Measurements from ENCODE around the gene DKKL1.
A peak's percentile ranks its signal among the peaks of the same experiment; 100 is the strongest.

DKKL1 gene

DNA sequence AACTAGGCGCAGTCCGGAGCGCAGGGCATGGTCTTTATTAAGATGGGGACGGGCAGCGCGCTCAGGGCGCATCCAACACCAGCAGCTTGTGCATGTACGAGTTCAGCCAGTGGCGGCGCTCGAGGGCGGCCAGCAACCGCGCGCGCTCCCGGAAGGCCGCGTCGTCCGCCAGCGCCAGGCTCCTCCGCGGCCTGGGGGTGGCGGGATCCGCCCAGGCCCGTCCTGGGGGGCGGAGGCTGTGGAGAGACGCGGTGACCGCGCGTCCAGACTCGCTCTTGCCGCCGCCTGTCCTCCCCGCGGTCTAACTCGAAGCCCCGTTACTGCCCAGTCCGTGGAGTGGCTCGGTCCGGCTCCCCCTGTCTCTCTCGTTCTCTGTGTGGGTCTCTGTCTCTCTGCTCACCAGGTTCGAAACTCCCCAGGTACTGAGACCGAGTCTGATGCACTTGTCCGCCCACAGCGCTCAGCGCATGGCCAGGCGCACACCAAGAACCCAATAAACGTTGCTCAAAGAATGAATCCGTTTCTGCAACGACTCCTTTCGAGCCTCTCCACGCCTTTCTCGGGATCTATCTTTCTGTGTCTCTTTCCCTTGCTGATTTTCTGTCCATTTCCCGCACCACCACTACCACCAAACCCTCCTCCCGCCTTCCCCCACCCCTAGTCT, 58.9 kb downstream of the DKKL1 start:
- DNase-seq (ENCODE audit: low spot score), result peak; percentile 55

DNA sequence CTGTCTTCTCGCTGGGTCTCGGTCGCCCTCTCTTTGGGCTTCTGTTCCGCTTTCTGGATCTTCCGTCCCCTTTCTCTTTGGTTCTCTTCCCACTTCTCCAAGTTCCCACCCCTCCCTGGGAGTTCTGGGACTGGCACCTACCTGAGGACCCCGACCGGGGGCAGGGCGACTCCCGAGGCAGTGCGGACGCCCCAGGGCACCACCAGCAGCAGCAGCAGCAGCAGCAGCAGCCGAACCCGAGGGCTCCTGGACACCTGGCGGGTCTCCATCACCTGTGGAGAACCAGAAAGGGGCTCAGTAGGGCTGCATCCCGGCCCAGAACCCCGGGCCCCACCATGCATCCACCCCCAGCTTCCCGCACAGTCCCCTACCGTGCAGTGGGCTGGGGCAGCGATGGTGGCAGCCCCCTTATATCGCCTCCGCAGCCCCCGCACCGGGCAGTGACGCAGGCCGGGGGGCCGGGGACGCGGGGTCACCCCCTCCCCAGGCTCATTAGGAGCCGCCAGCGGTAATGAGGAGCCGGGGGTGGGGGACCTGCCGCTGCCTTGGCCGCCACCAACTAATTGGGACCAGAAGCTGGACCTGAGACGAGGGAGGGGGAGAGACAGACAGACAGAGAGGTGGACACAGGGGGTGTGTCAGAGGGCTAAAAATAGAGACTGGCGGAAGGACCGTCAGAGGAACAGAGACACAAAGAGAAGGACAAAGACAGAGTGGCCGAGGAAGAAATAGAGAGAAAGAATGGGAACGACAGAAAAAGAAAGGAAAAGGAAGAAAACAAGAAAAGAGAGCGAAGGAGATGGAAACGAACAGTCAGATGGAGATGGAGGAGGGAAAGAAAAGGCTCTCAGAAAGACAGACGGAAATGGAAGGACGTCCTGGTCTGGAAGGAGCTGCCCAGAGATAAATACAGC, 59.7 kb downstream of the DKKL1 start, which contains the start of gene PTH2:
Gene PTH2 (minus strand): TSS at position 371 of the 914 bp plus-strand sequence. CDS start 102 bp downstream, at position 269.
- DNase-seq (ENCODE audit: low spot score), result no peak

DNA sequence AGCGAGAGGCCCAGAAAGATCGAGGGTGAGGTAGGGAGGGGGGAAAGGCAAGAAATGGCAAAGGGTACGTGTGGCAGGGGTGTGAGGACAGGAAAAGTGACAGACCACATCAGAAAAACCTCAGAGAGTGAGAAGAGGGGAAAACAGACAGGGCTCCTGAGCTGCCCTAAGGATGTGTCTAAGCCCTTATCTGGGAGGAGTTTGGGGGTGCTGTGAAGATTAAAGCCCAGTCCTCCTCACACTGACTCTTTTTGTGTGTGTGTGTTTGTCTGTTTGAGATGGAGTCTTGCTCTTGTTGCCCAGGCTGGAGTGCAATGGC, 60.3 kb downstream of the DKKL1 start:
- no peak for DNase-seq (ENCODE audit: low spot score)
